Urinary bladder (tissue), 4 donors: ENCODE measurements around the gene OR51B4. TPM values are rescaled to one million over a fixed set of nuclear protein-coding genes. Genes with fewer than 3 reads are reported as not detected.
"Not testable (repeated sequence)": the region's sequence is repeated elsewhere in the genome, so short reads cannot be mapped to it uniquely, and the experiment has no call there.

ENCODE experiments used
- DNase-seq: peaks from one replicate; pipeline ENCODE4 v3.0.0-alpha.2; 2015; ENCODE audit errors: extremely low spot score
- H3K27ac ChIP-seq: one replicate; pipeline ENCODE4 v1.5.1; 2013; ENCODE audit warnings: low read depth, mild to moderate bottlenecking, moderate library complexity
- H3K36me3 ChIP-seq: one replicate; pipeline ENCODE4 v1.6.1; 2013; ENCODE audit warnings: mild to moderate bottlenecking, moderate library complexity; ENCODE audit not compliant: insufficient read depth
- H3K4me1 ChIP-seq: one replicate; pipeline ENCODE4 v1.6.1; 2013; ENCODE audit warnings: mild to moderate bottlenecking, moderate library complexity; ENCODE audit not compliant: insufficient read depth
- H3K4me3 ChIP-seq: one replicate; pipeline ENCODE4 v1.5.1; 2013; ENCODE audit warnings: low read depth, low read length
- WGBS: extraction: QIAGEN DNeasy Blood & Tissue Kit; methylation state at CpG from one replicate; pipeline ENCODE4 v1.1.7; 2013; 5-methylcytosine and 5-hydroxymethylcytosine counted together
- polyA plus RNA-seq: library from polyadenylated mRNA; stranded (reverse); fragments of 200-250 nt; gene quantifications from one replicate; pipeline ENCODE4 v1.2.3, GENCODE V29; 2013
- total RNA-seq: library from RNA; depleted of rRNA; stranded (reverse); fragments of >200 nt; gene quantifications from one replicate; pipeline ENCODE4 v1.2.3, GENCODE V29; 2014
- donor health status: healthy with polysubstance abuse.
- donor health status: healthy.

Gene OR51B4
- total RNA-seq = 2.0 TPM
- polyA plus RNA-seq = not detected

- DNase-seq = no peak
- WGBS = 89% methylated on average over 2 of the region's 2 CpGs
These were observed at the start of gene OR51B4 for GRCh38 chr11:5301846-5302245. TSS of gene OR51B4 (minus strand) at chr11:5301946. CDS start at chr11:5301946, 0 bp downstream.

GRCh38 chr11:5351208-5351607, 49.5 kb upstream of the OR51B4 start, which contains the start of gene OR51B6:
TSS of gene OR51B6 (plus strand) at chr11:5351508. CDS start at chr11:5351508, 0 bp downstream.
- no peaks in the 10 kb centered on the region for H3K36me3 ChIP-seq
- no peak for DNase-seq
- WGBS = 67% methylated on average over 1 of the region's 1 CpG
- no peak within 1 kb of the TSS for H3K4me3 ChIP-seq
- H3K27ac ChIP-seq = no peak within 1 kb of the TSS
- H3K4me1 ChIP-seq = no peaks in the 10 kb centered on the region

More at GRCh38 chr11:5301846-5302245, at the start of gene OR51B4:
- Histone ChIP-seq H3K27ac (no peak within 1 kb of the TSS), H3K36me3 (no peaks in the 10 kb centered on the region), H3K4me1 (no peaks in the 10 kb centered on the region), H3K4me3 (no peak within 1 kb of the TSS)

GRCh38 chr11:5349550-5349949, 47.8 kb upstream of the OR51B4 start:
- WGBS = 37% methylated on average over 1 of the region's 1 CpG
- Histone ChIP-seq H3K27ac (no peak overlapping the region), H3K4me3 (no peak overlapping the region), H3K36me3 (no peaks in the 10 kb centered on the region), H3K4me1 (no peaks in the 10 kb centered on the region)
- DNase-seq = no peak

- 38% methylated on average over 3 of the region's 3 CpGs for WGBS
- H3K4me3 ChIP-seq = no peak overlapping the region
- H3K4me1 ChIP-seq = no peaks in the 10 kb centered on the region
- H3K27ac ChIP-seq = no peak overlapping the region
- no peaks in the 10 kb centered on the region for H3K36me3 ChIP-seq
- DNase-seq = no peak
These were observed 46.9 kb upstream of the OR51B4 start for GRCh38 chr11:5348551-5349194.

GRCh38 chr11:5345831-5346230, 44.1 kb upstream of the OR51B4 start:
- no peaks in the 10 kb centered on the region for H3K4me1 ChIP-seq
- no peak overlapping the region for H3K27ac ChIP-seq
- DNase-seq = no peak
- no peak overlapping the region for H3K4me3 ChIP-seq
- 46% methylated on average over 3 of the region's 3 CpGs for WGBS
- no peaks in the 10 kb centered on the region for H3K36me3 ChIP-seq

- no peak within 1 kb of the TSS for H3K4me3 ChIP-seq
- WGBS = 76% methylated on average over 6 of the region's 6 CpGs
These were observed 42.0 kb upstream of the OR51B4 start, which contains the start of gene OR51B5 for GRCh38 chr11:5343474-5344335. TSS of gene OR51B5 (minus strand) at chr11:5343524. CDS start at chr11:5343524, 0 bp downstream.

GRCh38 chr11:5339771-5340322, 38.1 kb upstream of the OR51B4 start:
- H3K4me3 ChIP-seq = no peak overlapping the region
- WGBS = 91% methylated on average over 1 of the region's 1 CpG
- H3K27ac ChIP-seq = no peak overlapping the region
- no peaks in the 10 kb centered on the region for H3K4me1 ChIP-seq
- no peak for DNase-seq
- no peaks in the 10 kb centered on the region for H3K36me3 ChIP-seq

More at GRCh38 chr11:5343474-5344335, 42.0 kb upstream of the OR51B4 start, which contains the start of gene OR51B5:
- H3K36me3 ChIP-seq = no peaks in the 10 kb centered on the region
- no peak for DNase-seq
- no peak within 1 kb of the TSS for H3K27ac ChIP-seq
- H3K4me1 ChIP-seq = no peaks in the 10 kb centered on the region

- not testable (repeated sequence) for H3K4me3 ChIP-seq, H3K36me3 ChIP-seq, DNase-seq, H3K4me1 ChIP-seq, H3K27ac ChIP-seq
- whole genome bisulfite sequencing = 84% methylated on average over 1 of the region's 1 CpG
These were observed 35.5 kb upstream of the OR51B4 start for GRCh38 chr11:5337253-5337652.

GRCh38 chr11:5336331-5336730, 34.6 kb upstream of the OR51B4 start:
- no peak for DNase-seq
- Histone ChIP-seq H3K4me1 (no peaks in the 10 kb centered on the region), H3K27ac (no peak overlapping the region), H3K36me3 (no peaks in the 10 kb centered on the region), H3K4me3 (no peak overlapping the region)

GRCh38 chr11:5335170-5335569, 33.4 kb upstream of the OR51B4 start:
- Histone ChIP-seq H3K36me3 (no peaks in the 10 kb centered on the region), H3K27ac (no peak overlapping the region), H3K4me1 (no peaks in the 10 kb centered on the region), H3K4me3 (no peak overlapping the region)
- WGBS = 45% methylated on average over 1 of the region's 1 CpG
- DNase-seq = no peak

GRCh38 chr11:5324197-5324596, 22.5 kb upstream of the OR51B4 start, which contains the start of gene OR51B2:
TSS of gene OR51B2 (minus strand) at chr11:5324297. CDS start at chr11:5324297, 0 bp downstream.
- 81% methylated on average over 3 of the region's 3 CpGs for WGBS

GRCh38 chr11:5317292-5317691, 15.5 kb upstream of the OR51B4 start:
- Histone ChIP-seq H3K4me3 (no peak overlapping the region), H3K4me1 (no peaks in the 10 kb centered on the region), H3K27ac (no peak overlapping the region), H3K36me3 (no peaks in the 10 kb centered on the region)
- DNase-seq = no peak
- WGBS = 75% methylated on average over 5 of the region's 5 CpGs

More at GRCh38 chr11:5324197-5324596, 22.5 kb upstream of the OR51B4 start, which contains the start of gene OR51B2:
- no peak for DNase-seq
- no peak within 1 kb of the TSS for H3K4me3 ChIP-seq
- H3K4me1 ChIP-seq = no peaks in the 10 kb centered on the region
- H3K27ac ChIP-seq = no peak within 1 kb of the TSS
- H3K36me3 ChIP-seq = no peaks in the 10 kb centered on the region

GRCh38 chr11:5313326-5314023, 11.7 kb upstream of the OR51B4 start:
- WGBS = 86% methylated on average over 3 of the region's 3 CpGs
- not testable (repeated sequence) for H3K4me1 ChIP-seq, H3K36me3 ChIP-seq, DNase-seq, H3K4me3 ChIP-seq, H3K27ac ChIP-seq
